ENCODE measurements around the gene EHBP1.

DNA sequence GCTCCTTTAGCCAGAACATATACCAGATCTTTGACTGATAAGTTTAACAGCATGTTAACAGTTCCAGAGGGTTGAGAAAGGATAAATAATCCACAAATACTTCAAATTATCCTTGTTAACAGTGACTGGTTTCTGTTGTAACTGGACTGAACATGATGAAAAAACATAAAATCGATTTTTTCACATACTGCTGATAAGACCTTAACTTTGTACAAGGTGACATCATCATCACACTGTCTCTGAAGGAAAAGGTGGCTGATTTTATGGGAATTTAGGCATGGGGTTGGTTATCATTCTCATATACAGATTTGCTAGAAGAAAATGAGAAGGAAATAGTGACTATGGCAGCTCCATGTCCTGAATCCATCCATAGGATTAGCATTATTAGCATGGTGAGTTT is 381.2 kb downstream of the EHBP1 start:
- TF ChIP-seq, protein P1, sequence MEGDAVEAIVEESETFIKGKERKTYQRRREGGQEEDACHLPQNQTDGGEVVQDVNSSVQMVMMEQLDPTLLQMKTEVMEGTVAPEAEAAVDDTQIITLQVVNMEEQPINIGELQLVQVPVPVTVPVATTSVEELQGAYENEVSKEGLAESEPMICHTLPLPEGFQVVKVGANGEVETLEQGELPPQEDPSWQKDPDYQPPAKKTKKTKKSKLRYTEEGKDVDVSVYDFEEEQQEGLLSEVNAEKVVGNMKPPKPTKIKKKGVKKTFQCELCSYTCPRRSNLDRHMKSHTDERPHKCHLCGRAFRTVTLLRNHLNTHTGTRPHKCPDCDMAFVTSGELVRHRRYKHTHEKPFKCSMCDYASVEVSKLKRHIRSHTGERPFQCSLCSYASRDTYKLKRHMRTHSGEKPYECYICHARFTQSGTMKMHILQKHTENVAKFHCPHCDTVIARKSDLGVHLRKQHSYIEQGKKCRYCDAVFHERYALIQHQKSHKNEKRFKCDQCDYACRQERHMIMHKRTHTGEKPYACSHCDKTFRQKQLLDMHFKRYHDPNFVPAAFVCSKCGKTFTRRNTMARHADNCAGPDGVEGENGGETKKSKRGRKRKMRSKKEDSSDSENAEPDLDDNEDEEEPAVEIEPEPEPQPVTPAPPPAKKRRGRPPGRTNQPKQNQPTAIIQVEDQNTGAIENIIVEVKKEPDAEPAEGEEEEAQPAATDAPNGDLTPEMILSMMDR (IDR thresholded peaks at IDR 0.05) = no peak
- TF ChIP-seq CHD2 (IDR thresholded peaks at IDR 0.05; ENCODE audit: low read length, partially characterized antibody) (no peak), TEAD4 (IDR thresholded peaks at IDR 0.05; ENCODE audit: borderline replicate concordance, insufficient read depth) (no peak), RXRA (IDR thresholded peaks at IDR 0.05; ENCODE audit: borderline replicate concordance, low read depth) (no peak), ELF1 (IDR thresholded peaks at IDR 0.05) (no peak)
- TF ChIP-seq, protein P2, sequence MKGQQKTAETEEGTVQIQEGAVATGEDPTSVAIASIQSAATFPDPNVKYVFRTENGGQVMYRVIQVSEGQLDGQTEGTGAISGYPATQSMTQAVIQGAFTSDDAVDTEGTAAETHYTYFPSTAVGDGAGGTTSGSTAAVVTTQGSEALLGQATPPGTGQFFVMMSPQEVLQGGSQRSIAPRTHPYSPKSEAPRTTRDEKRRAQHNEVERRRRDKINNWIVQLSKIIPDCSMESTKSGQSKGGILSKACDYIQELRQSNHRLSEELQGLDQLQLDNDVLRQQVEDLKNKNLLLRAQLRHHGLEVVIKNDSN (IDR thresholded peaks at IDR 0.05; ENCODE audit: borderline replicate concordance, low read depth) = no peak
